HCT116 (cell line): ENCODE measurements around the gene TKFC.

Source experiments
- CTCF ChIP-seq, 3 experiments: fragments of 200-600 bp in 1 of 3; sonication (generic) in 1 of 3; IDR thresholded peaks in 2 of 3; conservative IDR thresholded peaks in 1 of 3; 2 replicates each; pipeline ENCODE4 v1.5.1; 2012 to 2017; ENCODE audit warnings: low read depth in 2 of 3, low read length in 2 of 3, antibody characterized with exemption in 1 of 3, borderline replicate concordance in 1 of 3, control low read depth in 1 of 3, mild to moderate bottlenecking in 1 of 3, mixed read lengths in 1 of 3, mixed run types in 1 of 3, moderate library complexity in 1 of 3; ENCODE audit not compliant: insufficient read depth in 1 of 3
- POLR2A ChIP-seq: IDR thresholded peaks from 2 replicates; pipeline ENCODE4 v1.7.0; 2011; ENCODE audit warnings: borderline replicate concordance; ENCODE audit not compliant: insufficient read depth, insufficient read length; ENCODE audit errors: extremely low read depth
- YY1 ChIP-seq: IDR thresholded peaks from 2 replicates; pipeline ENCODE4 v1.6.1; 2011; ENCODE audit warnings: low read length, low read depth, moderate library complexity, mild to moderate bottlenecking; ENCODE audit not compliant: insufficient replicate concordance; ENCODE audit errors: extremely low read depth

GRCh38 chr11:61303725-61304124 lies 29.3 kb upstream of the TKFC start:
- no peak for TF ChIP-seq POLR2A
- TF ChIP-seq YY1, result no peak
- no peak for TF ChIP-seq CTCF (IDR thresholded peaks at IDR 0.05 in 2 of 3, conservative IDR thresholded peaks at IDR 0.05 in 1 of 3; ENCODE audit: borderline replicate concordance in 1 of 3, insufficient read depth in 1 of 3, low read depth in 2 of 3, low read length in 2 of 3)
